Vagina (tissue), 2 donors: ENCODE results near the gene ZNF273.

ENCODE experiments used
- CTCF ChIP-seq, 3 experiments: fragments of 450-650 bp in 2 of 3; fragments of 200-600 bp in 1 of 3; sonication (generic) in 1 of 3; IDR thresholded peaks; one replicate each; pipeline ENCODE4 v1.5.1; 2017 to 2019; ENCODE audit warnings: antibody characterized with exemption in 3 of 3, mild to moderate bottlenecking in 2 of 3, moderate library complexity in 2 of 3
- POLR2A ChIP-seq, 2 donors: fragments of 450-650 bp; IDR thresholded peaks; one replicate each; pipeline ENCODE4 v1.6.1; 2017; ENCODE audit warnings: antibody characterized with exemption in 2 of 2, mild to moderate bottlenecking in 2 of 2, moderate library complexity in 2 of 2

- TF ChIP-seq POLR2A (IDR thresholded peaks at IDR 0.05) = no peak
- TF ChIP-seq CTCF (IDR thresholded peaks at IDR 0.05) = no peak
Observed at GRCh38 chr7:64869912-64870562, 33.0 kb upstream of the ZNF273 start.
